Fibroblast of lung (primary cell): ENCODE results near the gene STAM2. TPM values are rescaled to one million over a fixed set of nuclear protein-coding genes. Genes with fewer than 3 reads are reported as not detected.

Experiments
- DNase-seq, 2 donors: peaks; one replicate each; pipeline versions ENCODE4 v3.0.0 to v3.0.0-alpha.2; 2010; ENCODE audit warnings: low read depth in 2 of 2
- H2AFZ ChIP-seq: 2 replicates; pipeline ENCODE4 v1.5.1; 2012; ENCODE audit warnings: low read length, control low read depth, inconsistent platforms
- H3K27ac ChIP-seq: 2 replicates; pipeline ENCODE4 v1.5.1; 2011; ENCODE audit warnings: low read length, control low read depth; ENCODE audit not compliant: insufficient read depth
- H3K27me3 ChIP-seq: 2 replicates; pipeline ENCODE4 v1.5.1; 2011; ENCODE audit warnings: mild to moderate bottlenecking, low read length; ENCODE audit not compliant: control insufficient read depth, insufficient read depth
- H3K36me3 ChIP-seq: 2 replicates; pipeline ENCODE4 v1.5.1; 2011; ENCODE audit warnings: low read length; ENCODE audit not compliant: control insufficient read depth, insufficient read depth
- H3K4me1 ChIP-seq: 2 replicates; pipeline ENCODE4 v1.5.1; 2011; ENCODE audit warnings: low read length; ENCODE audit not compliant: control insufficient read depth, insufficient read depth; ENCODE audit errors: extremely low read depth
- H3K4me2 ChIP-seq: 2 replicates; pipeline ENCODE4 v1.5.1; 2011; ENCODE audit warnings: low read length, control low read depth; ENCODE audit not compliant: insufficient read depth; ENCODE audit errors: extremely low read depth
- H3K4me3 ChIP-seq, 4 experiments: fragments of 200-600 bp in 1 of 4; sonication (generic) in 1 of 4; replicated peaks in 1 of 4; 2 replicates each; pipeline ENCODE4 v1.5.1; 2011 to 2016; ENCODE audit warnings: low read length in 4 of 4, low read depth in 3 of 4, mild to moderate bottlenecking in 3 of 4, control low read depth in 2 of 4, inconsistent platforms in 1 of 4, mixed read lengths in 1 of 4; ENCODE audit not compliant: insufficient read depth in 1 of 4; ENCODE audit errors: control extremely low read depth in 1 of 4
- H3K79me2 ChIP-seq: 2 replicates; pipeline ENCODE4 v1.5.1; 2012; ENCODE audit warnings: mild to moderate bottlenecking, low read length, inconsistent platforms; ENCODE audit not compliant: control insufficient read depth, insufficient read depth
- H3K9ac ChIP-seq: 2 replicates; pipeline ENCODE4 v1.5.1; 2011; ENCODE audit warnings: mild to moderate bottlenecking, low read length, control low read depth; ENCODE audit not compliant: insufficient read depth
- H3K9me3 ChIP-seq: 2 replicates; pipeline ENCODE4 v1.5.1; 2012; ENCODE audit warnings: low read depth, low read length; ENCODE audit not compliant: control insufficient read depth, insufficient read depth
- H4K20me1 ChIP-seq: 2 replicates; pipeline ENCODE4 v1.5.1; 2011; ENCODE audit warnings: low read length; ENCODE audit not compliant: control insufficient read depth, insufficient read depth; ENCODE audit errors: extremely low read depth
- CTCF ChIP-seq, 2 donors: IDR thresholded peaks in 1 of 2; conservative IDR thresholded peaks in 1 of 2; 1 replicate in 1 of 2; 2 replicates in 1 of 2; pipeline ENCODE4 v1.5.1; 2011 to 2012; ENCODE audit warnings: low read length in 2 of 2, control low read depth in 1 of 2, inconsistent platforms in 1 of 2, low read depth in 1 of 2, mild to moderate bottlenecking in 1 of 2
- EZH2 ChIP-seq: IDR thresholded peaks from 2 replicates; pipeline ENCODE4 v1.5.1; 2012; ENCODE audit warnings: low read length, control low read depth, mild to moderate bottlenecking; ENCODE audit errors: missing control alignments
- polyA plus RNA-seq, 2 donors: library from polyadenylated mRNA; depleted of rRNA in 1 of 2; stranded (reverse) in 1 of 2; unstranded in 1 of 2; fragments of >200 nt; gene quantifications; 2 replicates each; pipeline ENCODE4 v1.2.1, GENCODE V29; 2011 to 2012; ENCODE audit warnings: missing spikeins in 1 of 2
- total RNA-seq: library from RNA; depleted of rRNA; stranded (reverse); fragments of >200 nt; gene quantifications from 2 replicates; pipeline ENCODE4 v1.2.1, GENCODE V29; 2014

Gene STAM2
- total and polyA plus RNA-seq, 2 donors (not counting 1 experiment from before 2014, with no cell fraction given): 43.3 to 44.2 TPM

- Histone ChIP-seq H3K36me3 (no peaks in the 10 kb centered on the region), H3K4me1 (peaks cover 2% of the 10 kb centered on the region), H3K4me3 (no peak overlapping the region), H3K27ac (no peak overlapping the region), H3K79me2 (no peaks in the 10 kb centered on the region), H3K9me3 (no peaks in the 10 kb centered on the region), H3K27me3 (no peaks in the 10 kb centered on the region), H4K20me1 (no peaks in the 10 kb centered on the region), H2AFZ (peak overlapping the region; percentile 6), H3K9ac (no peak overlapping the region), H3K4me2 (no peak overlapping the region)
- no peak for TF ChIP-seq EZH2
- no peak for TF ChIP-seq CTCF (conservative IDR thresholded peaks at IDR 0.05 in 1 of 2, IDR thresholded peaks at IDR 0.05 in 1 of 2; ENCODE audit: low read depth in 1 of 2, low read length in 2 of 2)
- peak; percentile 63 to 82 for DNase-seq
These were observed 46.3 kb upstream of the STAM2 start for GRCh38 chr2:152221839-152222238.

DNA sequence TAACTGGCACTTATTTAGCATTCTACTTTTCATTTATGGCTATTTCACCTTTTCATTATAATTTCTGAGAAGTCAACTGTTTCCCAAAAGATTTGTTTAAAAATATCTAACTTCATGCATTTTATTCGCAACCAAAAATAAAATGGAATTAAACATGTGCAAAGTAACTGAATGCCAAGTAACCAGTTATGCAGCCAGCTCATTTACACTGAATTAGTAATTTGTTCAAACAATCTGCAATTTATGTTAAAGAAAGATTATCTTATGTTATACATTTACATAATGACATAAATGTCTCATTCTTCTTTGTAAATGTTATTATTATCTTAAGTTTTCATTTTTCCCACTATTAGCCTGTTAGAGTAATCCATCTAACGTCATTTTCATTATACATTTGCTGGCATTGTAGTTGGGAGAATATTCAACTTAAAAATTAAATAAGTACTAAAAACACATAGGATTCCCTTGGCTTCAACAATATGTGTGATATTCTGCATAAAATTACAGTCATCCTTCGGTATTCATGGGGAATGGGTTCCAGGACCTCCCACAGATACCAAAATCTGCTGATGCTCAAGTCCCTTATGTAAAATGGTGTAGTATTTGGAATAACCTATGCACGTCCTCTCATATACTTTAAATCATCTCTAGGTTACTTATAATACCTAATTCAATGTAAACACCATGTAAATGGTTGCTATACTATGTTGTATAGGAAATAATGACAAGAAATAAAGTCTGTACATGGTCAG, 43.7 kb upstream of the STAM2 start:
- Histone ChIP-seq H3K79me2 (no peaks in the 10 kb centered on the region), H4K20me1 (no peaks in the 10 kb centered on the region), H3K9ac (no peak overlapping the region), H3K9me3 (no peaks in the 10 kb centered on the region), H3K36me3 (no peaks in the 10 kb centered on the region), H3K27ac (no peak overlapping the region), H2AFZ (no peak overlapping the region), H3K4me3 (no peak overlapping the region), H3K4me2 (no peak overlapping the region), H3K4me1 (peaks cover 2% of the 10 kb centered on the region), H3K27me3 (no peaks in the 10 kb centered on the region)
- DNase-seq: no peak
- no peak for TF ChIP-seq CTCF (conservative IDR thresholded peaks at IDR 0.05 in 1 of 2, IDR thresholded peaks at IDR 0.05 in 1 of 2; ENCODE audit: low read depth in 1 of 2, low read length in 2 of 2)
- TF ChIP-seq EZH2: no peak

DNA sequence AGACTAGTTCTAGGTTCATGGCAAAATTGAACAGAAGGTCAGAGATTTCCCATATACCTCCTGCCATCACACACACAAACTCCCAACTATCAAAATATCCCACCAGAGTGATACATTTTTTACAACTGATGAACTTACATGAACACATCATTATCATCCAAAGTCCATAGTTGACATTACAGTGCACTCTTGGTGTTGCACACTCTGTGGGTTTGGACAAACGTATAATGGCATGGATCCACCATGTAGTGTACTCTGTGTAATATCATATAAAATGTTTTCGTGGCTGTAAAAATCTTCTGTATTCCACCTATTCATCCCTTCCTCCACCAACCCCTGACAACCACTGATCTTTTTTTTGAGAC, 25.9 kb upstream of the STAM2 start:
- DNase-seq: peak in 1 of 2 donors; percentile 6
- Histone ChIP-seq H3K27me3 (no peaks in the 10 kb centered on the region), H3K36me3 (no peaks in the 10 kb centered on the region), H3K4me3 (no peak overlapping the region), H3K27ac (no peak overlapping the region), H3K79me2 (no peaks in the 10 kb centered on the region), H2AFZ (no peak overlapping the region), H3K9me3 (no peaks in the 10 kb centered on the region), H3K9ac (no peak overlapping the region), H3K4me2 (no peak overlapping the region), H4K20me1 (no peaks in the 10 kb centered on the region), H3K4me1 (peaks cover 3% of the 10 kb centered on the region)
- no peak for TF ChIP-seq CTCF (conservative IDR thresholded peaks at IDR 0.05 in 1 of 2, IDR thresholded peaks at IDR 0.05 in 1 of 2; ENCODE audit: low read depth in 1 of 2, low read length in 2 of 2)
- no peak for TF ChIP-seq EZH2
